Measurements from ENCODE around the gene CLIP4.

CLIP4 gene

DNA sequence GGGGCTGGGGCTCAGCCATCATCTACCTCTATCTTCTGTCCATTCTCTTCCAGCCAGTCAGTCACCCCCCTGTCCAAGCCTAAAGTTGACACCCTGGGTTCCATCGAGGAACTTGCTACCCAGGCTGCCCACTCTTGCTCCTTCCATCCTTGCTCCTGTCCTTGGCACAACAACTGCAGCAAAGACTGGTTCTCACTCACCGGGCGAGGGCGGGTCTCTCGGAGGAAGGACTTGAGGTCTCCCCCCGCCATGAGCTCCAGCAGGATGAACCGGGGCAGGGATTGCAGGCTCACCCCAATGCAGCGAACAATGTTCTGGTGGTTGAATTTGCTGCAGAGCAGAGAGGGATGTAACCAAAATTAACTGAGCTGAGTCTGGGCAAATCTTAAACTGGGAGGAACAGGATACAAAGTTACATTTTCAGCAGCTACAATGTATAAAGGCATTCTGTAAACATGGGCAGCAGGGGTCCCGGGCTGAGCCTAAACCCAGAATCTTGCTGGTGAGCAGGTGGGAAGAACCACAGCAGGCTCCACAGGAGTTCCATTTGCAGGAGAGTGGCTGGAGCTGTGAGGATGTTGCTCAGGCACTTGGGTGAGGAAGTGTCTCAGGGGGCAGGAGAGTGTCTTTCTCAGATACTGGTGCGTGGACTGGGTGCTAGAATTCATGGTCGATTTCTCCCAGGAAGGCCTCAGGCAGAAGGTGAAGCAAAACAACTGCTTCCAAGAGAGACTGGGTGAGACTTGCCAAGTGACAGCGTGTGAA, 105.5 kb downstream of the CLIP4 start:
- no peak for DNase-seq (ENCODE audit: low spot score)

- no peak for DNase-seq (ENCODE audit: low spot score)
Measured at GRCh38 chr2:29222381-29223179, 107.4 kb downstream of the CLIP4 start.

DNA sequence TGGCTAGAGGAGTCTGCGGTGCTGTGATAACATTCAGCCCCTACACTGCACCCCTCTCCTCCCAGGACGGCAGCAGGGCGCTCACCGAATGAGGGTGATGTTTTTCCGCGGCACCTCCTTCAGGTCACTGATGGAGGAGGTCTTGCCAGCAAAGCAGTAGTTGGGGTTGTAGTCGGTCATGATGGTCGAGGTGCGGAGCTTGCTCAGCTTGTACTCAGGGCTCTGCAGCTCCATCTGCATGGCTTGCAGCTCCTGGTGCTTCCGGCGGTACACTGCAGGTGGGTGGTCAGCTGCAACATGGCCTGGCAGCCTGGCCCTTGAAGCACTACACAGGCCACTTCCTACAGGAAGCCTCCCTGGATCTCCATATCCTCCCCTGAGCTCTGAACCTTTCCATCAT, 108.0 kb downstream of the CLIP4 start:
- no peak for DNase-seq (ENCODE audit: low spot score)

- peak; percentile 49 for DNase-seq (ENCODE audit: low spot score)
Measured at GRCh38 chr2:29223851-29224692, 108.9 kb downstream of the CLIP4 start.

DNA sequence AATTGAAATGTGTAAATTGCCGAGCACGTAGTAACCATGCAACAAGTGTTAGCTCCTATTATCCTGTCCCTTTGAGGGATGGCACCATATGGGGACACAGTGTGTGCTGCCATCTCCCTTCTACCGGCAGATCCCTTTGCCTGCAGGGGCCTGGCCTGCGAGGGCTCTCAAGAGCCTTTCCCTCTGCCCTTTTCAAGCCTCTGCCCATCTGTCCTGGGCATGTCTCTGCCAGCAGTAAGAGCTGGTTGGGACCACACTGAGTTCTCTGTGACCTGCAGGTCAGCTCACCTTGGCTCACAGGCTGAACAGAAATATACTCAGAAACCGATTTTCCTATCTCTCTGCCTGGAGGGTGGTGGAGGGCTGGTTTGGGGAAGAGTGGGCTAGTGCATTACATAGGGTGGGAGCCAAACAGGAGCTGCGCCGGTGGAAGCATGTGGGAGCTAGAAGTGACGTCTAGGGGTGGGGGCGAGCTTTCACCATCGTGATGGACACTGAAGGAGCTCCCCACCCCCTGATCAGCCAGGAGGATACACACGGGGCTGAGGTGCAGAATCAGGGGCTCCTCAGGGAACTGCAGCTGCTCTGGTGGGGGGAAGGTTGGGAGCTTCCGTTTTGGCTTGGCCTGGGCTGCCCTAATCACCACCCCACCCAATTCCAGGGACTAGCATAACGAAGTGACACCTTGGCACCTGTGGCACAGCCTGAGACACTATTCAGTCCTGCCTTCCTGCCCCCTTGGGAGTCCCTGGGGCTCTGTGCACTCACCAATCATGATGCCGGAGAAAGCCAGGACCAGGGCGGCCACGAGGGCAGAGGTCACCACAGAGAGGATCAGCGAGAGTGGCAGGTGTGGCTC, 109.7 kb downstream of the CLIP4 start:
- no peak for DNase-seq (ENCODE audit: low spot score)

- DNase-seq (ENCODE audit: low spot score) = no peak
Measured at GRCh38 chr2:29225814-29226213, 110.6 kb downstream of the CLIP4 start.

GRCh38 chr2:29226375-29226774, 111.2 kb downstream of the CLIP4 start:
- DNase-seq (ENCODE audit: low spot score) = no peak

DNA sequence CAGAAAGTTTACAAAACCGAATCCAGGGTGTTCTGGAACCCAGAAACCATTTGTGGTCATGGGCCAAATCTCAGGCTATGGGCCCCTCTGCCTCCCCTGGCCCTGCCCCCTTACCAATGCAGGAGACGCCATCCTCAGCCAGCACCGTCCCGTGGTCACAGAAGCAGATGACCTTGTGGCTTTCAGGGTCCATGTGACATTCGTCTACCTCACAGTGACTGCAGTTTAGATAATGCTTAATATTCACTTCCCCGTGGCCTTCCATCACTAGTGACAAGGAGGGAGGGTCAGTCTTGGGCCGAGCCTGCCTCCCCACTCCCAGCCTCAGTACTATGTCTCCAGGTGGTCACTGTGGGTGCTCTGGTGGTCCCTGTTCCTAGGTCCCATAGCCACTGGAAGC, 111.6 kb downstream of the CLIP4 start:
- no peak for DNase-seq (ENCODE audit: low spot score)

- DNase-seq (ENCODE audit: low spot score) = no peak
Measured at GRCh38 chr2:29227935-29228675, 112.9 kb downstream of the CLIP4 start.

DNA sequence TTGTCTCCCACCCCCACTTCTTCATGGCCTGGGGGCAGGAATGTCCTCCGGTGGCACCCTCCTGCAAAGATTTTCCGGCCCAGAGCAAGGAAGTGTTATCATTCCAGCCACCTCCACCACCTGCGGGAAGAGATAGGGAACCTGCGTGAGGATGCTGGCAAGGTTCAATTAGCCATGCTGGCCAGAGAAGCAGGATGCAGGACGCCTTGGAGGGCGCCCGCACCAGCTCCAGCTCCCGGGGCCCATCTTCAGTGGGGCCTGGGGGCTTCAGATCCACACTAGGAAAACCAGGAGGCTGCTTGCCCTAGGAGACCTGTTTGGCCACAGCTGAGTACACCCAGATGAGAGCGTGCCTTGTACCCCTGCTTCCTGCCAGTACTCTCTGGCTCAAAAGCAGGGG, 113.7 kb downstream of the CLIP4 start:
- no peak for DNase-seq (ENCODE audit: low spot score)

DNA sequence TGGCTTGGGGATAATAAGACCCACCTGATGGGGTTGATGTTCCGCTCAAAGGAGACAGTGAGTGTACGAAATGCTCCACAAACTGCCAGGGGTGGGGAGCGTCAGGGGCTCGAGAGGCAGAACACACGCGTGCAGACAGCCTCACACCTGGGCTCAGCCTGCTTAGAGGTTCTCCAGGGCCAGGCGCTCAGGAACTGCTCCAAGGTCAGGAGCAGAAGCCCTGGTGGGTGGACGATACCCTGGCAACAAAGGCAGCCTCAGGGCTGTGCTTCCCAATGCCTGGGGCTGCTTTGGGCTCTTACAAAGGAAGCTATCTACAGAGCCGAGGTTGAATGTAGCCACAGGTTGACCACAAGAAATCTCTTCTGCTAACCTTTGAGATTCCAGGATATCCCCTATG, 114.4 kb downstream of the CLIP4 start:
- DNase-seq (ENCODE audit: low spot score) = no peak

DNA sequence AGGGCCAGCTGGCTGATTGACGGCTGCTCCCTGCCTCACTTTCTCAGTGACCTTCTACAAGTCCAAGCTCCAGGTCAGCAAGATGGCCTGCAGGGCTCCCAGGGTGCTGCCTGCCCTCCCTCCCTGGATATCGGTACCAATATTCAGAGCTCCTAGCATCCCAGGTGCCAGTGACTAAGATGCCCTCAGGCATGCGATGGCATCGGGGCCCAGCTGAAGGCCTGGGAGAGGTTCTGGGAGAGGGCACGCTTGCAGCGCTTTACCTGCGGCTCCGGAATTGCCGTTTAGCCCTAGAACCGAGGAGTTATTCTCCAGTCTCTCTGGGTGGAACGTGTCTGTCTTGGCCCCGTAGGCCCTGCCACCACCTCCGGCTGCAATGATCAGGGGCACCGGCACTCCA, 116.8 kb downstream of the CLIP4 start:
- DNase-seq (ENCODE audit: low spot score) = no peak

DNA sequence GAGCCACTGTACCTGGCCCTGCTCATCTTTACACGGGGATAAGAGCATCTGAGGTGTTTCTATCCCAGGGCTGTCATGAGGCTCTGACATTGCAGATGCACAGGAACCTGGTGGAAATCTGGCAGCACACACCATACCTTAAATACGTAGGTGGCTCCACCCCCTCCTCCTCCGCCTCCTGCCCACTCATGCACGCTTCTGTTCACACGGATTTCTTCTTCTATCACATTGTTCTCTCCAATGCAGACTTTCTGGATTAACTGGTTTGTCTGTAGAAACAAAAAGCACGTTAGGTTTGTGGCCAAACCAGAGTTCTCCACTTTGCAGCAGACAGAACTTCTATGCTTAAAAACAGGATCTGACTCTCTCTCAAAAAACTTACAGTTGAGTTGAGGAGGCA, 118.2 kb downstream of the CLIP4 start:
- DNase-seq (ENCODE audit: low spot score) = no peak

GRCh38 chr2:29235411-29235810, 120.2 kb downstream of the CLIP4 start:
- no peak for DNase-seq (ENCODE audit: low spot score)

- DNase-seq (ENCODE audit: low spot score) = no peak
Measured at GRCh38 chr2:29236074-29236473, 120.9 kb downstream of the CLIP4 start.

DNA sequence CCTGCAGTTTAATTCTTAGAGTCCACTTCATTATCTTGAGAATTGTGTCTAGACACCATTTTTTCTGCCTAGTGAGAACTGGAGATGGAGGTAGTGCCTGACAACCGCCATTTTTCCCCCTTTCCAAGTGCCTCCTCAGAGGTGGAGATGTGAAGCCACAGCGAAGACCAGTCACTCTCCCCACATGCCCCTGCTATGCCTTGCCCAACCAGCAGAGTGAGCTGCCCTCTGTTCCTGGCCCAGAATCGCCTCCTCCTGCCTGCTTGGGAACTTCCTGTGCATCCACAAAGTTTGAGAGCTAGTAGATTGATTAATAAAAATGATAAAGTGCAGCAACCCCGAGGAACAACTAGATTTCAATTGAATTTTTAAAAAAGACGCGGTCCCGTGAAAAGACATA, 123.3 kb downstream of the CLIP4 start:
- no peak for DNase-seq (ENCODE audit: low spot score)
